Large intestine (tissue), 3 donors: Measurements from ENCODE around the gene STEAP3. TPM values are rescaled to one million over a fixed set of nuclear protein-coding genes. Genes with fewer than 3 reads are reported as not detected.

Source experiments
- DNase-seq, 2 donors: peaks; one replicate each; pipeline versions ENCODE4 v3.0.0 to v3.0.0-alpha.2; 2013
- H3K27ac ChIP-seq: one replicate; pipeline ENCODE4 v1.5.1; 2013; ENCODE audit warnings: low read length
- H3K27me3 ChIP-seq: 2 replicates; pipeline ENCODE4 v1.6.1; 2013; ENCODE audit warnings: low read length; ENCODE audit not compliant: control insufficient read depth, insufficient read depth
- H3K36me3 ChIP-seq: 2 replicates; pipeline ENCODE4 v1.6.1; 2013; ENCODE audit warnings: low read length; ENCODE audit not compliant: control insufficient read depth, insufficient read depth
- H3K4me1 ChIP-seq: one replicate; pipeline ENCODE4 v1.6.1; 2013; ENCODE audit warnings: low read length; ENCODE audit not compliant: control insufficient read depth, insufficient read depth
- H3K4me3 ChIP-seq: one replicate; pipeline ENCODE4 v1.5.1; 2013; ENCODE audit warnings: low read length
- H3K9me3 ChIP-seq: one replicate; pipeline ENCODE4 v1.6.1; 2013; ENCODE audit warnings: mild to moderate bottlenecking, low read depth, low read length, moderate library complexity; ENCODE audit not compliant: control insufficient read depth
- WGBS: methylation state at CpG from one replicate; pipeline ENCODE4 v1.1.5; 2013; ENCODE audit warnings: low lambda C conversion rate; ENCODE audit not compliant: insufficient coverage; 5-methylcytosine and 5-hydroxymethylcytosine counted together
- polyA plus RNA-seq: library from polyadenylated mRNA; unstranded; fragments of 120-200 nt; gene quantifications from one replicate; pipeline ENCODE4 v1.2.1, GENCODE V29; 2013

Gene STEAP3
- polyA plus RNA-seq, 1 donor, result 1.4 TPM

DNA sequence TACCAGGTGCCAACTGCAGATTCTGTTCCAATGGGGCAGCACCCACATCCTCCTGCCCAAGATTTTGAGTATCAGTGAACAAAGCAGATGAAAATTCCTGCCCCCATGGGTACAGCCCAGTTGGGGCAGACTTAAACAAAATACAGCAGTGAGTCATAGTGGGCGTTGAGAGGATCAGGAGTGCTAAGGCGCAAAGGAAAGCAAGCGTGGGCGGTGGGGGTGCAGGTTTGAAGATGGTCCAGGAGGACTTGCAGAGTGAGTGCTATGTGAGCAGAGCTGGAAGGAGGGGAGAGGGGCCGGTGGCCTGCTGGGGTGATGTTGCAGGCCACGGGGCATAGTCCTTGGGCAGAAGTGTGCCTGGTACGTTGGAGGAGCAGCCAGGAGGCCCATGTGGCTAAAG, 24.7 kb downstream of the STEAP3 start:
- no peak overlapping the region for H3K4me3 ChIP-seq
- no peak overlapping the region for H3K27ac ChIP-seq
- H3K4me1 ChIP-seq, result no peaks in the 10 kb centered on the region
- no peaks in the 10 kb centered on the region for H3K27me3 ChIP-seq
- no peaks in the 10 kb centered on the region for H3K36me3 ChIP-seq
- WGBS, result no CpG with 5 or more reads among the region's 7 CpGs
- peaks cover 3% of the 10 kb centered on the region for H3K9me3 ChIP-seq
- no peak for DNase-seq

- no peaks in the 10 kb centered on the region for H3K4me1 ChIP-seq
- WGBS, result no CpG with 5 or more reads among the region's 5 CpGs
- no peaks in the 10 kb centered on the region for H3K36me3 ChIP-seq
- peaks cover 3% of the 10 kb centered on the region for H3K9me3 ChIP-seq
- H3K27me3 ChIP-seq, result no peaks in the 10 kb centered on the region
- H3K4me3 ChIP-seq, result no peak overlapping the region
- no peak for DNase-seq
- no peak overlapping the region for H3K27ac ChIP-seq
Measured at GRCh38 chr2:119248751-119249150, 25.1 kb downstream of the STEAP3 start.

DNA sequence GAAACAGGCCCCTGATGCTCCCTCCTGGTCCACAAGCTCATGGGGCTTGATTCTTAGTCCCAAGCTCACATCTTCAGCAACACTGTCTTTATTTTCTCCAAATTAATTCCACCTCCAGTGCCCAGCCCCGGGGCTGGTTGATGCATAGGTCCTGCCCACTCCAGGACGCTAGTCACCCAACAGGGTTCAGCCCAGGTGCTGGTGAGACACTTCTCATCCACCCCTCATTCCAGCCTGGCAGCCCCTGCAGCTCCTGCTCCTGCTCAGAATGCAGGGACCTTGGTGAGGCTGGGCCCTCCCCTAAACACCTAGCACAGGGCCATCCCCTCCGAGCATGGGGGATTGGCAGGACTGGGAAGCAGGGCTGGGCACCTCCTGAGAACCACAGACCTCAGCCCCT, 25.7 kb downstream of the STEAP3 start:
- Histone ChIP-seq H3K9me3 (peaks cover 3% of the 10 kb centered on the region), H3K4me3 (no peak overlapping the region), H3K4me1 (no peaks in the 10 kb centered on the region), H3K36me3 (no peaks in the 10 kb centered on the region), H3K27me3 (no peaks in the 10 kb centered on the region), H3K27ac (no peak overlapping the region)
- WGBS, result no CpG with 5 or more reads among the region's 3 CpGs
- DNase-seq, result no peak

DNA sequence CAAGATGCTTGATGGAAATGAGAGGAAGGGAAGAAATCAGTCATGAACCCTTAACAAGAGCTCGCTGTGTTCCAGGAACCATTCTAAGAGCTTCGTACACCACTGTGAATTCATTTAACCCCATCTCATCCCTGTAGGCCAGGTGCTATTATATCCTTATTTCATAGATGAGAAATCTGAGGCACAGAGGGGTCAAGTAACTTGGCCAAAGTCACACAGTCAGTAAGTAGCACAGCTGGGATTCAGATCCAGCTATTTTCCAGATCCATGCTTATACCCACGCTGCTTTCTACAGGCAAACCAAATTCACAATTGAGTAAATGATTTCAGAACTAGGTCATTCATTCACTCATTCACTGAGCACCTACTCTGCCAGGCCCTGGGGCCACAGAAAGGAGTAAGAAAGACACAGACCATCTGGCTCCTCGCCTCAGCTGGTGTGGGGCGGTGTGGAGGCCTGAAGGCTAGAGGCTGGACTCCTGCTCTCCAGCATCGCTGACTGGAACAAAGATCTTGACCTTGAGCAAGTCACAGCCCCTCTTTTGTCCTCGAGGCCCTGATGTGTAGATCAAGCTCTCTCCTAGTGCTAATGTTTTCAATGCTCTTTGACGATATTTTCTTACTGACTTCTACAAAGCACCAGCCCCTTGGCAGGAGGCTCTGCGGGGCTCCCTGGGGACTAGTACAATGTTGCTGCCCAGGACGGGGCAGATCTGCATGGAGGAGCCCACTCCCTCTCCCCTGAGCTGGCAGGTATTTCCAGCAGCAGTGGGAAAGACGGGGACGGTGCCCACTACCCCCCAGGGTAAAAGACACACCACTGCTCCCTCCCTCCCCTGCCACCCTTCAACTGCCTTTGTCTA, 26.5 kb downstream of the STEAP3 start:
- no CpG with 5 or more reads among the region's 12 CpGs for WGBS
- no peak for DNase-seq
- H3K36me3 ChIP-seq, result no peaks in the 10 kb centered on the region

GRCh38 chr2:119250718-119251290, 27.2 kb downstream of the STEAP3 start:
- no peaks in the 10 kb centered on the region for H3K4me1 ChIP-seq
- no peaks in the 10 kb centered on the region for H3K9me3 ChIP-seq
- no peak overlapping the region for H3K4me3 ChIP-seq
- H3K27ac ChIP-seq, result no peak overlapping the region
- no CpG with 5 or more reads among the region's 10 CpGs for WGBS
- H3K36me3 ChIP-seq, result no peaks in the 10 kb centered on the region
- no peak for DNase-seq
- no peaks in the 10 kb centered on the region for H3K27me3 ChIP-seq

More for the DNA sequence above, 26.5 kb downstream of the STEAP3 start:
- no peaks in the 10 kb centered on the region for H3K4me1 ChIP-seq
- no peaks in the 10 kb centered on the region for H3K27me3 ChIP-seq
- H3K27ac ChIP-seq, result no peak overlapping the region
- peaks cover 3% of the 10 kb centered on the region for H3K9me3 ChIP-seq
- no peak overlapping the region for H3K4me3 ChIP-seq

- no CpG with 5 or more reads among the region's 5 CpGs for WGBS
- H3K36me3 ChIP-seq, result no peaks in the 10 kb centered on the region
- no peaks in the 10 kb centered on the region for H3K4me1 ChIP-seq
- no peak overlapping the region for H3K27ac ChIP-seq
- H3K27me3 ChIP-seq, result no peaks in the 10 kb centered on the region
- H3K9me3 ChIP-seq, result no peaks in the 10 kb centered on the region
- DNase-seq, result no peak
- no peak overlapping the region for H3K4me3 ChIP-seq
Measured at GRCh38 chr2:119251652-119252051, 28.0 kb downstream of the STEAP3 start.

DNA sequence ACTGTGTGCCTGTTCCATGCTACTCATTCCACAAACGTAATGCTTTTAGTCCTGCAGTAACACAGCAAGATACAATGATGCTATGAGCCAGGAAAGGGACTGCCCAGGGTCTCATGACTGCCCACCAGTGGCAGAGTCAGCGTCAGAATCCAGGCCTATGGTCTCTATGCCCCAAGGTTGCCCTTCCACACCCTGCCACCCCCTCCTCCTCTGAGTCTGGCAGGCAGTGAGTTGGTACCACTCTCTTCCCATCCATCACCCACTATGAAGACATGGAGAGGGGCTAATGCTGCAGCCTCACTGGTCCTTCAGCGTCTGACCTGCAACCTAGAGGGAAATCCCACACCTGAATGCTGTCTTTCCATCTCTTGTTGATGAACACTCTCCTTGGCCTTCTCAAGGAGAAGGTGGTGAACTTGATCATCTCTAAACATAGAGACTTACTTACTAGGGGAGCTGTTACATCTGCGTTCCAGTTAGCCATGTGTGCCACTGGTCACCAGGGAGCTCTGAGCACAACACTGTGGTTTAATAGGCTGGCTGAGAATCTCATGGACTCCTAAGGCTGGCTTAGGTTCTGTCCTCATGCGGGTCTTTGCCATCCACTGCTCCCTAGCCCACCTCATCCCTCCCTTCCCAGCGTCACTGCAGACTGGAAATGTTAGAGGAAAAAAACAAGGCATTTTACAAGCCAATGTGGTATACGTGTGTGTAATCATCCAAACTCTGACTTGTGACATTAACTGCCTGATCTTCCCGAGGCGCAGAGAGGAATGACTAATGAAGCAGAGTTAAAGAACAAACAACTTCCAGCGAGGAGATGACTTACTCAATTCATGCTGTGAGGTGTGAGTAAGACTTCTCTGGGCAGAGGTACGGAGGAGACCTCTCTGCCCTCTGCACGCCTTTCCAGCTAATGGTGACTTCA, 28.8 kb downstream of the STEAP3 start:
- H3K4me3 ChIP-seq, result no peak overlapping the region
- H3K27me3 ChIP-seq, result no peaks in the 10 kb centered on the region
- no peak for DNase-seq
- WGBS, result 80% methylated on average over 1 of the region's 12 CpGs
- no peaks in the 10 kb centered on the region for H3K9me3 ChIP-seq
- H3K4me1 ChIP-seq, result no peaks in the 10 kb centered on the region
- no peak overlapping the region for H3K27ac ChIP-seq
- H3K36me3 ChIP-seq, result no peaks in the 10 kb centered on the region

GRCh38 chr2:119253114-119253702, 29.6 kb downstream of the STEAP3 start:
- Histone ChIP-seq H3K27me3 (no peaks in the 10 kb centered on the region), H3K36me3 (no peaks in the 10 kb centered on the region), H3K27ac (no peak overlapping the region), H3K4me3 (no peak overlapping the region), H3K4me1 (no peaks in the 10 kb centered on the region), H3K9me3 (no peaks in the 10 kb centered on the region)
- 88% methylated on average over 1 of the region's 2 CpGs for WGBS
- DNase-seq, result no peak

GRCh38 chr2:119253760-119254600, 30.3 kb downstream of the STEAP3 start:
- H3K4me1 ChIP-seq, result no peaks in the 10 kb centered on the region
- no peaks in the 10 kb centered on the region for H3K9me3 ChIP-seq
- no peaks in the 10 kb centered on the region for H3K36me3 ChIP-seq
- DNase-seq, result no peak
- no peak overlapping the region for H3K4me3 ChIP-seq
- H3K27ac ChIP-seq, result no peak overlapping the region
- no peaks in the 10 kb centered on the region for H3K27me3 ChIP-seq
- WGBS, result 100% methylated on average over 1 of the region's 14 CpGs
